ENCODE data around the gene NT5DC3. TPM values are rescaled to one million over a fixed set of nuclear protein-coding genes. Genes with fewer than 3 reads are reported as not detected.
"Not testable (repeated sequence)": the region's sequence is repeated elsewhere in the genome, so short reads cannot be mapped to it uniquely, and the experiment has no call there.

The NT5DC3 gene
- polyA plus RNA-seq, 1 donor: 9.3 TPM

- DNase-seq: not testable (repeated sequence)
Observed at GRCh38 chr12:103809639-103810038, 31.4 kb downstream of the NT5DC3 start.

- DNase-seq: no peak
Observed at GRCh38 chr12:103809154-103809553, 31.9 kb downstream of the NT5DC3 start.

GRCh38 chr12:103808239-103808880, 32.7 kb downstream of the NT5DC3 start:
- no peak for DNase-seq

- no peak for DNase-seq
Observed at GRCh38 chr12:103807561-103808238, 33.3 kb downstream of the NT5DC3 start.

- DNase-seq: no peak
Observed at GRCh38 chr12:103806803-103807202, 34.2 kb downstream of the NT5DC3 start.

GRCh38 chr12:103805655-103806360, 35.2 kb downstream of the NT5DC3 start:
- DNase-seq: no peak

GRCh38 chr12:103803847-103804246, 37.2 kb downstream of the NT5DC3 start:
- DNase-seq: no peak

- no peak for DNase-seq
Observed at GRCh38 chr12:103802586-103802886, 38.5 kb downstream of the NT5DC3 start.

GRCh38 chr12:103801709-103802585, 39.1 kb downstream of the NT5DC3 start:
- DNase-seq: no peak

GRCh38 chr12:103799857-103800771, 40.9 kb downstream of the NT5DC3 start:
- DNase-seq: no peak

GRCh38 chr12:103799504-103799856, 41.6 kb downstream of the NT5DC3 start:
- DNase-seq: no peak

GRCh38 chr12:103798586-103798985, 42.4 kb downstream of the NT5DC3 start:
- no peak for DNase-seq

- DNase-seq: no peak
Observed at GRCh38 chr12:103794309-103795213, 46.5 kb downstream of the NT5DC3 start.

- no peak for DNase-seq
Observed at GRCh38 chr12:103793512-103794045, 47.5 kb downstream of the NT5DC3 start.

GRCh38 chr12:103793046-103793445, 48.0 kb downstream of the NT5DC3 start:
- no peak for DNase-seq

GRCh38 chr12:103791350-103791920, 49.6 kb downstream of the NT5DC3 start:
- no peak for DNase-seq

- no peak for DNase-seq
Observed at GRCh38 chr12:103786201-103786600, 54.8 kb downstream of the NT5DC3 start.

GRCh38 chr12:103785243-103786031, 55.6 kb downstream of the NT5DC3 start:
- DNase-seq: no peak
